Endothelial cell of umbilical vein (primary cell): ENCODE results near the gene TENM4.

Experiments
- CTCF ChIP-seq, 2 donors: IDR thresholded peaks; 1 replicate in 1 of 2; 2 replicates in 1 of 2; pipeline ENCODE4 v1.5.1; 2011; ENCODE audit warnings: low read length in 2 of 2, mild to moderate bottlenecking in 2 of 2, moderate library complexity in 2 of 2, control low read depth in 1 of 2, inconsistent platforms in 1 of 2, low read depth in 1 of 2; ENCODE audit not compliant: insufficient read depth in 1 of 2; ENCODE audit errors: extremely low read depth in 1 of 2
- GATA2 ChIP-seq: IDR thresholded peaks from 2 replicates; pipeline ENCODE4 v1.7.0; 2011; ENCODE audit warnings: low read depth, mild to moderate bottlenecking, moderate library complexity, mixed read lengths, low read length; ENCODE audit not compliant: insufficient read length, insufficient read depth
- JUN ChIP-seq: IDR thresholded peaks from 2 replicates; pipeline ENCODE4 v1.6.1; 2011; ENCODE audit warnings: borderline replicate concordance, low read depth; ENCODE audit not compliant: insufficient read length, insufficient read depth
- POLR2A ChIP-seq: IDR thresholded peaks from 2 replicates; pipeline ENCODE4 v1.6.1; 2012; ENCODE audit warnings: low read depth, mild to moderate bottlenecking, control low read depth, low read length
- POLR2AphosphoS5 ChIP-seq: IDR thresholded peaks from 2 replicates; pipeline ENCODE4 v1.6.1; 2012; ENCODE audit warnings: low read depth, mild to moderate bottlenecking, control low read depth, low read length, moderate library complexity; ENCODE audit not compliant: insufficient read depth

GRCh38 chr11:78787696-78788095 lies 653.1 kb downstream of the TENM4 start:
- TF ChIP-seq CTCF (IDR thresholded peaks at IDR 0.05; ENCODE audit: extremely low read depth in 1 of 2, insufficient read depth in 1 of 2, low read depth in 1 of 2, low read length in 2 of 2) (no peak), POLR2A (no peak), GATA2 (no peak), JUN (no peak), POLR2AphosphoS5 (no peak)
